ENCODE data around the gene CABP1.

CABP1 gene

DNA sequence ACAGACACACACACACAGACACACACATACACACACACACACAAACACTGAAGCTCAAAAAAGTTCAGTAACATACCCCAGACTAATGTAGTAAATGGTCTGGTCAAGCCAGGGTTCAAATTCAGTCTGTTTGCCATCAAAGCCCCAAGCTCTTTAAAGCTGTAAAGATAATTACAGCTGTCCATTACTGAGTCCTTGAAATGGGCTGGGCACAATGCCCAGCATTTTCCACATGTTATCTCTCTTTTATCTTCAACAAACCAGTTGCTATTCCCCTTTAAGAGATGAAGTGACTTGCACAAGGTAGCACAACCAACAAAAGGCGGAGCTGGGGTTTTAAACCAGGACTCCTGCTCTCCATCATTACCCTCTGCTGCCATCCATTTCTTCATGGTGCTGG, 62.2 kb downstream of the CABP1 start:
- DNase-seq (ENCODE audit: extremely low read depth, low read depth): no peak

DNA sequence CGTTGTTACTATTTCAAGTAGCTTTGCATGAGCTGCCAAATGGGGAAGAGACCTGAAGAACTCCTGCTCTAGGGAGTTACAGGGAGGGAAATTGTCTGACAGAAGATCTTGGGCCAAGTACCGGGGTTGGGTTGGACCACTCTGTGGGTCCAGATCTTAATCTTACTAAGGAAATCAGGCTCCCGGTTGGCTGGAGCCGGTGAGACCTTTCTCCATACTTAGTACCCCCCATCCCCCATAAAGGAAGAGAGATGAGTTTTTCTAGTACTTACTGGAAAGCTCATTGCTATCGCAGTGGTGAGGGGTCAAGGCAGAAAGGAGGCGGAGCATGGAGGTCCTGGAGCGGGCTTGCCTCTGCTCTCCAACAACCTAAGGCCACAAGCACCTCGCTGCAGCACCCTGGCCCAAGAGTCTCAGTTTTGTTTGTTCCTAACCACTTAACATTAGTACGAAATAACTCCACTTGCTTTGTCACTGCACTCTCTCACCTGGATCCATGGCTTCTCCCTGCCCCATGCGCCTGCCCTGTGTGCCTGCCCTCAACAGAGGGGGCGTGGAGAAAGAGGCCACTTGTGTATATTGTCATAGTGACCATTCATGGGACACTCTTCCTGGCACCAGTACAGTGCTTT, 63.0 kb downstream of the CABP1 start:
- TF ChIP-seq, protein P1, sequence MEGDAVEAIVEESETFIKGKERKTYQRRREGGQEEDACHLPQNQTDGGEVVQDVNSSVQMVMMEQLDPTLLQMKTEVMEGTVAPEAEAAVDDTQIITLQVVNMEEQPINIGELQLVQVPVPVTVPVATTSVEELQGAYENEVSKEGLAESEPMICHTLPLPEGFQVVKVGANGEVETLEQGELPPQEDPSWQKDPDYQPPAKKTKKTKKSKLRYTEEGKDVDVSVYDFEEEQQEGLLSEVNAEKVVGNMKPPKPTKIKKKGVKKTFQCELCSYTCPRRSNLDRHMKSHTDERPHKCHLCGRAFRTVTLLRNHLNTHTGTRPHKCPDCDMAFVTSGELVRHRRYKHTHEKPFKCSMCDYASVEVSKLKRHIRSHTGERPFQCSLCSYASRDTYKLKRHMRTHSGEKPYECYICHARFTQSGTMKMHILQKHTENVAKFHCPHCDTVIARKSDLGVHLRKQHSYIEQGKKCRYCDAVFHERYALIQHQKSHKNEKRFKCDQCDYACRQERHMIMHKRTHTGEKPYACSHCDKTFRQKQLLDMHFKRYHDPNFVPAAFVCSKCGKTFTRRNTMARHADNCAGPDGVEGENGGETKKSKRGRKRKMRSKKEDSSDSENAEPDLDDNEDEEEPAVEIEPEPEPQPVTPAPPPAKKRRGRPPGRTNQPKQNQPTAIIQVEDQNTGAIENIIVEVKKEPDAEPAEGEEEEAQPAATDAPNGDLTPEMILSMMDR (IDR thresholded peaks at IDR 0.05; ENCODE audit: low read depth, low read length): no peak
- DNase-seq (ENCODE audit: extremely low read depth, low read depth): no peak

More for the DNA sequence above, 62.2 kb downstream of the CABP1 start:
- TF ChIP-seq, protein P1 (IDR thresholded peaks at IDR 0.05; ENCODE audit: low read depth, low read length): no peak

DNA sequence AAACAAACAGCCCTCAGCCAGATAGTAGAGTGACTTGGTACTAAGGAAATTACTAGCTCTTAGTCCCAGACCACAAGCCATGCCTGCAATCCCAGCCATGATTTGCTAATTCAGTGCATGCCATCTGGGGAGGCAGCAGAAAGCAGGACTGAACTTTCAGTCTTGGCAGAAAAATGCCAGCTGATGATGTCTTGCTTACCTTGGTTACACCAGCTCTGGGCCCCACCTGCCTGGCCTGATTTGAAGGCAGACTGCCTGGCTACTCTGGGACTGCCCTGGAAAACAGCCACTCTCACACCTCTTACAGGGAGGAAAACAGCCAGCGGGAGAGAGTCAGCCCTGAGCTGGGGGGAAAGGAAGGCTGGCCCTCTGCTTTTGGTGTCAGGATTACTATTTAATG, 65.2 kb downstream of the CABP1 start:
- no peak for DNase-seq (ENCODE audit: extremely low read depth, low read depth)

DNA sequence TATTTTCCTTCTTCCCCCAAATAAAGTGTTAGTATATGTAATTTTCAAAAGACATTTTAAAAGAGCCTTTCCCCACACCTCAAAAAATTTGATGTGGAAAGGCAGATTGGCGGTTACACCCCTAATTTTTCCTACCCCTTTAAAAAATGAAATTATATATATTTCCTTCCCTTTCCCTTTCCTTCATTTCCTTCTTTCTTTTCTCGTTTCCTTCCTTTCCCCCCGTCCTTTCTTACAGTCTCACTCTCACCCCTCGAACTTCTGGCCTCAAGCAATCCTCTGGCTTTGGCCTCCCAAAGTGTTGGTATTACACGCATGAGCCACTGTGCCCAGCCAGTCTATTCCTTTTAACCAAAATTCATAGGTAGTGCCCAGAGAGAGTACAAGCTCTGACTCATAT, 65.6 kb downstream of the CABP1 start:
- DNase-seq (ENCODE audit: extremely low read depth, low read depth): no peak
- TF ChIP-seq, protein P1 (IDR thresholded peaks at IDR 0.05; ENCODE audit: low read depth, low read length): no peak

More for the DNA sequence above, 65.2 kb downstream of the CABP1 start:
- TF ChIP-seq, protein P1 (IDR thresholded peaks at IDR 0.05; ENCODE audit: low read depth, low read length): no peak

DNA sequence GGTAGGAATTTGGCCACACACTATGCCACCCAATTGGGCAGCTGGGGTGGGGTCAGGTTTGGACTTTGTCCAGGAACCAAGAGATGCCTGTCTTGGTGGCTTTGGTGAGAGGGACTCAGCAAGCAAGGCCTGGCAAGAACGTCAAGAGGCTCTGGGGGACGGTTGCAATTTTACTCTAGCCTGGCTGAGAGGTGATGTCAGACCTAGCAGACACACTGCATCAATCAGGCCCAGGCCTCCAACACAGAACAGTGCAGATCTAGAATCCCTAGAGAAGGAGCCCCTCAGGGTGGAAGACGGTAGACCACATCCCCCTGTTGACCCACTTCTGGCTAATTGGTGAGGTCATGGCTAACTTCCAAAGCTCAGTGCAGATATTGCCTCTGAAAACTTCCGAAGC, 68.2 kb downstream of the CABP1 start:
- no peak for DNase-seq (ENCODE audit: extremely low read depth, low read depth)
- TF ChIP-seq, protein P1 (IDR thresholded peaks at IDR 0.05; ENCODE audit: low read depth, low read length): no peak

DNA sequence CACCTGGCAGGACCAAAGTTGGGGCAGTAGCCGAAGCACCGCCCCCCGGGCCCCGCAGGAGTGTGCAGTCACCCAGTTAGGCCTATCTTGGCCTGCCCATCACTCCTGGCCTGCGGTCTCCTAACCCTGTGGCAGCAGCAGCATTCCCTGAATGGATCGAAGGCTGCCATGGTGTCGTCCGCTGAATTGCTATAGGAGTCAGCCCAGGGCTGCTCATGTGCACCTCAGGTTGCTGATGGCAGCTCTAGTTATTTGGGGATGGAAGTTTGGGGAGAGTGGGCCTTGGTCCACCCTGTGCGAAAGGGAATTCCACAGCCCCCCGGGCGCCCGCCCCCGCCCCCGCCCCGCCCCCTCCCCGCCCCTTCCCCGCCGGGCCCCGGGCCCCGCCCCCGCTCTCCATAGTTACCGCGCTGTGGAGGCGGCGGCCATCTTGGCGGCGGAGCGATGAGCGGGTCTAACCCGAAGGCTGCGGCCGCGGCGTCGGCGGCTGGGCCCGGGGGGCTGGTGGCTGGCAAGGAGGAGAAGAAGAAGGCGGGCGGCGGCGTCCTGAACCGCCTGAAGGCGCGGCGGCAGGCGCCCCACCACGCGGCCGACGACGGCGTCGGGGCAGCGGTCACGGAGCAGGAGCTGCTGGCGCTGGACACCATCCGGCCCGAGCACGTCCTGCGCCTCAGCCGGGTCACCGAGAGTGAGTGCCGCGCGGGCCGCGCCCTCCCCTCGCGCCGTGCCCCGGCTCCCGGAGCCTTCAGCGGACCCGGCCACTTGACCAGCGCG, 69.8 kb downstream of the CABP1 start, which contains the start of gene UNC119B:
Gene UNC119B, plus strand, starts transcription at position 428 of the 774 bp plus-strand sequence. Its CDS starts 17 bp downstream, at position 445.
- no peak for DNase-seq (ENCODE audit: extremely low read depth, low read depth)
- TF ChIP-seq, protein P1 (IDR thresholded peaks at IDR 0.05; ENCODE audit: low read depth, low read length): no peak

DNA sequence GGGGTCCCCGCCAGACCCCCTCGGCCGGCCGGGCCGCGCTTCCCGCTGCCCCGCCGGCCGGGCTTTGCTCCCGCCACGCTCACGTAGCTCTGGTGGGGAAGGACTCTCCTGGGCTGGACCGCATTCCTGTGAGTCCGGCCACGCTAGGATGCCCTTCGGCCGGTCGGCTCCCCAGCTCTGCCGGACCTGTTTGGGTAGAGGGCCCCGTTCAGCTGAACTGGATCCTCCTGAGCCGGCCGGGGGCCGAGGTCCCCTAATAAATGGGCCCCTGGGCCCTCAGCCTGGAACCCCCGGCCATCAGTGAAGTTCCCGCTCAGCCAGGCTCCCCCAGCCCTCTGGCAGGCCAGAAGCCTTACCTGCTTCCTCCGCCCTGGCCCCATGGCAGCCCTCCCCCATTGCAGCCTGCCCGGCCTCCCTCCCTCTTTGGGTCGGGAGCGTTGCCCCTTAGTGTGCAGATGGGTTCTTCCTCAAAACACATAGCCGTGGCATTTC, 70.4 kb downstream of the CABP1 start:
- DNase-seq (ENCODE audit: extremely low read depth, low read depth): no peak
- TF ChIP-seq, protein P1 (IDR thresholded peaks at IDR 0.05; ENCODE audit: low read depth, low read length): no peak

Data from AG09319 (cell line).